Nephron progenitor cell (in vitro differentiated cells): ENCODE measurements around the gene ACADVL.

ENCODE experiments used
- DNase-seq: peaks from one replicate; pipeline ENCODE4 v3.0.0; 2021
- H3K27ac Mint-ChIP-seq: 2 replicates; pipeline ENCODE4 v1.8.0; 2021; ENCODE audit warnings: mild to moderate bottlenecking, moderate library complexity, mixed read lengths
- H3K27me3 Mint-ChIP-seq: 2 replicates; pipeline ENCODE4 v1.8.0; 2021; ENCODE audit warnings: mild to moderate bottlenecking, low read depth, mixed read lengths; ENCODE audit not compliant: poor library complexity
- H3K36me3 Mint-ChIP-seq: 2 replicates; pipeline ENCODE4 v1.8.0; 2021; ENCODE audit warnings: low read depth, mixed read lengths
- H3K4me1 Mint-ChIP-seq: 2 replicates; pipeline ENCODE4 v1.8.0; 2021; ENCODE audit warnings: mixed read lengths
- H3K4me3 Mint-ChIP-seq: 2 replicates; pipeline ENCODE4 v1.8.0; 2021; ENCODE audit warnings: mild to moderate bottlenecking, moderate library complexity, mixed read lengths
- H3K9me3 Mint-ChIP-seq: 2 replicates; pipeline ENCODE4 v1.8.0; 2021; ENCODE audit warnings: mild to moderate bottlenecking, moderate library complexity, mixed read lengths
- TF ChIP-seq, protein P1 (sequence below): fragments of 200-600 bp; sonication (generic); IDR thresholded peaks from 2 replicates; pipeline ENCODE4 v1.5.0; 2021; ENCODE audit warnings: antibody characterized with exemption

Gene ACADVL

DNA sequence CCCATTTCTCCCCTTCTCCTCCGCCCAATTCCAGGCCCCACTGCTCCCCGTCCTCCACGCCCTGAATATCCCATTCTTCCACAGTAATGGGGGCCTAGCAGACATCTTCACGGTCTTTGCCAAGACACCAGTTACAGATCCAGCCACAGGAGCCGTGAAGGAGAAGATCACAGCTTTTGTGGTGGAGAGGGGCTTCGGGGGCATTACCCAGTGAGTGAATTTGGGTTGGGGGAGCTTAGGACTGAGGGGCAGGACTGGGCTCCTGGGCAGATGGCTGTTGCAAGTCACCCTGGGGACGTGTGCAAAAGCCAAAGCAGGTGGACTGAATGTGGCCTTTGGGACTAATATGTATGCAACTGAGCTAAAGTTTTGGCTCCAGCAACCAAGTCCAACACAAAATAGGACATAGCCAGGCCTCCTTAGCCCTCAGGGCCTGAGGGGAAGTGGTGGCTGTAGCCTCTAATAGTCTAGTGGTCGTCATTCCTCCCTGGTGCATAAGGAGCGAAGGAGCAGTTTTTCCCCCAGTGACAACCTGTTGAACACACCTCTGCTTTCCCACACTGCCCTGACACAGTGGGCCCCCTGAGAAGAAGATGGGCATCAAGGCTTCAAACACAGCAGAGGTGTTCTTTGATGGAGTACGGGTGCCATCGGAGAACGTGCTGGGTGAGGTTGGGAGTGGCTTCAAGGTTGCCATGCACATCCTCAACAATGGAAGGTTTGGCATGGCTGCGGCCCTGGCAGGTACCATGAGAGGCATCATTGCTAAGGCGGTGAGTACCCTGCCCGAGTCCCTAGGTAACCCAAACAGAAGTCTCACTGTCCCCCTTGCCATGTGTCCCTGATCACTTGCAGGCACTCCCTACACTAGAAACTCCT lies 2.6 kb downstream of the ACADVL start:
- TF ChIP-seq, protein P1, sequence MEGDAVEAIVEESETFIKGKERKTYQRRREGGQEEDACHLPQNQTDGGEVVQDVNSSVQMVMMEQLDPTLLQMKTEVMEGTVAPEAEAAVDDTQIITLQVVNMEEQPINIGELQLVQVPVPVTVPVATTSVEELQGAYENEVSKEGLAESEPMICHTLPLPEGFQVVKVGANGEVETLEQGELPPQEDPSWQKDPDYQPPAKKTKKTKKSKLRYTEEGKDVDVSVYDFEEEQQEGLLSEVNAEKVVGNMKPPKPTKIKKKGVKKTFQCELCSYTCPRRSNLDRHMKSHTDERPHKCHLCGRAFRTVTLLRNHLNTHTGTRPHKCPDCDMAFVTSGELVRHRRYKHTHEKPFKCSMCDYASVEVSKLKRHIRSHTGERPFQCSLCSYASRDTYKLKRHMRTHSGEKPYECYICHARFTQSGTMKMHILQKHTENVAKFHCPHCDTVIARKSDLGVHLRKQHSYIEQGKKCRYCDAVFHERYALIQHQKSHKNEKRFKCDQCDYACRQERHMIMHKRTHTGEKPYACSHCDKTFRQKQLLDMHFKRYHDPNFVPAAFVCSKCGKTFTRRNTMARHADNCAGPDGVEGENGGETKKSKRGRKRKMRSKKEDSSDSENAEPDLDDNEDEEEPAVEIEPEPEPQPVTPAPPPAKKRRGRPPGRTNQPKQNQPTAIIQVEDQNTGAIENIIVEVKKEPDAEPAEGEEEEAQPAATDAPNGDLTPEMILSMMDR, result no peak
- H3K9me3 Mint-ChIP-seq, result no peaks in the 10 kb centered on the region
- no peaks in the 10 kb centered on the region for H3K27me3 Mint-ChIP-seq
- H3K4me1 Mint-ChIP-seq, result peaks cover 46% of the 10 kb centered on the region
- H3K36me3 Mint-ChIP-seq, result peaks cover 12% of the 10 kb centered on the region
- H3K4me3 Mint-ChIP-seq, result peak overlapping the region; percentile 18
- no peak for DNase-seq
- H3K27ac Mint-ChIP-seq, result no peak overlapping the region

DNA sequence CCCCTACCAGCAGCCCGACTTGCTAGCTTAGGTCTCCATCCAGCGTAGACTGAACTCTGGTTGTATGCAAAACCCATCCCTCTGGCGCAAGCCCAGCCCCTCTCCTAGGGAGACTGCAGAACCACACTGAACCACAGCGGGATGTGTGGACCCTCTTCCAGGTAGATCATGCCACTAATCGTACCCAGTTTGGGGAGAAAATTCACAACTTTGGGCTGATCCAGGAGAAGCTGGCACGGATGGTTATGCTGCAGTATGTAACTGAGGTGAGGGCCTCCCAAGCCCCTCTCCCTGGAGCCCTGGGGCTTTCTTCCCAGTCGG lies 3.2 kb downstream of the ACADVL start:
- DNase-seq, result no peak
- no peak overlapping the region for H3K4me3 Mint-ChIP-seq
- no peaks in the 10 kb centered on the region for H3K27me3 Mint-ChIP-seq
- H3K36me3 Mint-ChIP-seq, result peaks cover 16% of the 10 kb centered on the region
- H3K4me1 Mint-ChIP-seq, result peaks cover 40% of the 10 kb centered on the region
- TF ChIP-seq, protein P1, result no peak
- no peak overlapping the region for H3K27ac Mint-ChIP-seq
- H3K9me3 Mint-ChIP-seq, result no peaks in the 10 kb centered on the region

DNA sequence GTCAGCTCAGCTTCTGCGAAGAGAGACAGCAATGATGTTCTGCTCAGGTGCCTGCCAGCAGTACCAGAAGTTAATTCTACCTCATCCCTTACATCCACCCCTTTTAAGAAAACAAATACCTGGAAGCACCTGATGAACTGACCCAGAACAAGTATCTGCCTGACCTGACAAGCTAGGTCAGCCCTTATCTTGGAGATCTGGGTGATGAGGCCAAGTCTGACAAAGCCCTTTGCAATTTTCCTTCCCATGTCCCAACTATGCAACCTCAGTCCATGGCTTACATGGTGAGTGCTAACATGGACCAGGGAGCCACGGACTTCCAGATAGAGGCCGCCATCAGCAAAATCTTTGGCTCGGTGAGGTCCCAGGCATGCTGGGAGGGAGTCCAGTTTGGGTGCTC lies 3.6 kb downstream of the ACADVL start:
- Mint-ChIP-seq H3K4me3 (no peak overlapping the region), H3K4me1 (peaks cover 35% of the 10 kb centered on the region), H3K9me3 (no peaks in the 10 kb centered on the region), H3K36me3 (peaks cover 21% of the 10 kb centered on the region), H3K27me3 (no peaks in the 10 kb centered on the region), H3K27ac (peak overlapping the region; percentile 61)
- no peak for DNase-seq
- TF ChIP-seq, protein P1, result no peak

DNA sequence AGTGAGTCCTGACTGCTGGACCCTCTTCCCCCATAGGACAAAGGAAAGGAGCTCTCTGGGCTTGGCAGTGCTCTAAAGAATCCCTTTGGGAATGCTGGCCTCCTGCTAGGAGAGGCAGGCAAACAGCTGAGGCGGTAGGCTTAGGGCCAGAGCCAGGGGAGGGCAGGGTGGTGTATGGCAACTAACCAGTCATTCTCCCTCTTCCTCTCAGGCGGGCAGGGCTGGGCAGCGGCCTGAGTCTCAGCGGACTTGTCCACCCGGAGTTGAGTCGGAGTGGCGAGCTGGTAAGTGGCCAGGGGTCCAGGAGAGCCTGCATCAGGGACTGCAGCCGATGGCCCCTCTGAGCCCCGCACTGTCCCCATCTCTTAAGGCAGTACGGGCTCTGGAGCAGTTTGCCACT lies 4.4 kb downstream of the ACADVL start:
- Mint-ChIP-seq H3K4me1 (peaks cover 28% of the 10 kb centered on the region), H3K9me3 (no peaks in the 10 kb centered on the region), H3K36me3 (peaks cover 28% of the 10 kb centered on the region), H3K4me3 (no peak overlapping the region), H3K27ac (peak overlapping the region; percentile 33), H3K27me3 (no peaks in the 10 kb centered on the region)
- no peak for DNase-seq
- TF ChIP-seq, protein P1, result no peak

DNA sequence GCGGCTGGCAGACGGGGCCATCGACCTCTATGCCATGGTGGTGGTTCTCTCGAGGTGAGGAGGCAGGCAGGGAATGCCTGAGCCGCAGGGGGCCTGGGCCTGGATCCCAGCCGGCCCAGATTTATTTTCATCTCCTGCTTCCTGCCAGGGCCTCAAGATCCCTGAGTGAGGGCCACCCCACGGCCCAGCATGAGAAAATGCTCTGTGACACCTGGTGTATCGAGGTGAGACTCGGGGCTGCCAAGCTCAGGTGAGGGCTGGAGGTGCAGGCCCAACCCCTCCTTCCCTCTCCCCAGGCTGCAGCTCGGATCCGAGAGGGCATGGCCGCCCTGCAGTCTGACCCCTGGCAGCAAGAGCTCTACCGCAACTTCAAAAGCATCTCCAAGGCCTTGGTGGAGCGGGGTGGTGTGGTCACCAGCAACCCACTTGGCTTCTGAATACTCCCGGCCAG lies 4.9 kb downstream of the ACADVL start:
- H3K9me3 Mint-ChIP-seq, result no peaks in the 10 kb centered on the region
- DNase-seq, result no peak
- peaks cover 22% of the 10 kb centered on the region for H3K4me1 Mint-ChIP-seq
- no peak overlapping the region for H3K4me3 Mint-ChIP-seq
- H3K36me3 Mint-ChIP-seq, result peaks cover 34% of the 10 kb centered on the region
- H3K27ac Mint-ChIP-seq, result no peak overlapping the region
- TF ChIP-seq, protein P1, result no peak
- H3K27me3 Mint-ChIP-seq, result no peaks in the 10 kb centered on the region
